Measurements from ENCODE around the gene RAB29. TPM values are rescaled to one million over a fixed set of nuclear protein-coding genes. Genes with fewer than 3 reads are reported as not detected.

RAB29 gene
- total and polyA plus RNA-seq, 9 of the 15 experiments (the other 6 are each of a cell fraction or from before 2014, with no cell fraction given) = 6.3 to 17.6 (median 8.0) TPM

DNA sequence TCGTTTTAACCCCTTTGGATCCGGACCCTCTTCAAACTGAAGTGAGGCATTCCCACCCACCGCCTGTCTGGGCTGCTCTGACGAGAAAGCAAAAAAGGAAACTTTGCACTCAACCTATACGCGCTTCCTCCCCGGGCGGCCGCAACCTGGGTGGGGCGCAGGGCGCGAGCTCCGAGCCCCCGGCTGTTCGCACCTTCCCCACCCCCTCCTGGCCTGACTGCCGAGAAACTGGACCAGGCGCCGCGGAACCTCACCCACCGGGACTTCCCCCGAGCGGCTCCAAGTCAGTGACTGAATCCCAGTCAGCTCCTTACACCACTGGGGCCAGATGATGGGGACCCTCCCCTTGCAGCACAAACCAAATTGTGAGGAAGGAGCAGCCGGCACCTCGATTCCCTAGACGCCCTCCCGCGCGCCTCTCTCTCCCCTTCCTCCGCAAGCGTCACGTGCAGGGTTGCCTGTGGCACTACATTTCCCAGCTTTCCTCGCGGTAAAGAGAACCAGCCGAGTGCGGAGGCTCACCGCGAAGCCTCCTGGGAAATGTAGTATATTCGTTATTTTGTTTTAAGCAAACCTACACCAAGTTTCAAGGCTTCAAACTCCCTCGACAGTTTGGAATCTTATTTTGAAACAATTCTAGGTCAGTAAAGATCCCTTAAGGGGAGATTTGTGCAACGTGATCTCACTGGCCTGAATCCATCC is at the start of gene RAB29 (continued):
- TF ChIP-seq, protein P1, sequence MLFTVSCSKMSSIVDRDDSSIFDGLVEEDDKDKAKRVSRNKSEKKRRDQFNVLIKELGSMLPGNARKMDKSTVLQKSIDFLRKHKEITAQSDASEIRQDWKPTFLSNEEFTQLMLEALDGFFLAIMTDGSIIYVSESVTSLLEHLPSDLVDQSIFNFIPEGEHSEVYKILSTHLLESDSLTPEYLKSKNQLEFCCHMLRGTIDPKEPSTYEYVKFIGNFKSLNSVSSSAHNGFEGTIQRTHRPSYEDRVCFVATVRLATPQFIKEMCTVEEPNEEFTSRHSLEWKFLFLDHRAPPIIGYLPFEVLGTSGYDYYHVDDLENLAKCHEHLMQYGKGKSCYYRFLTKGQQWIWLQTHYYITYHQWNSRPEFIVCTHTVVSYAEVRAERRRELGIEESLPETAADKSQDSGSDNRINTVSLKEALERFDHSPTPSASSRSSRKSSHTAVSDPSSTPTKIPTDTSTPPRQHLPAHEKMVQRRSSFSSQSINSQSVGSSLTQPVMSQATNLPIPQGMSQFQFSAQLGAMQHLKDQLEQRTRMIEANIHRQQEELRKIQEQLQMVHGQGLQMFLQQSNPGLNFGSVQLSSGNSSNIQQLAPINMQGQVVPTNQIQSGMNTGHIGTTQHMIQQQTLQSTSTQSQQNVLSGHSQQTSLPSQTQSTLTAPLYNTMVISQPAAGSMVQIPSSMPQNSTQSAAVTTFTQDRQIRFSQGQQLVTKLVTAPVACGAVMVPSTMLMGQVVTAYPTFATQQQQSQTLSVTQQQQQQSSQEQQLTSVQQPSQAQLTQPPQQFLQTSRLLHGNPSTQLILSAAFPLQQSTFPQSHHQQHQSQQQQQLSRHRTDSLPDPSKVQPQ (CRISPR knock-in tag; IDR thresholded peaks at IDR 0.05; ENCODE audit: borderline replicate concordance) = no peak
- TF ChIP-seq ZNF347 (CRISPR knock-in tag; IDR thresholded peaks at IDR 0.05; ENCODE audit: low read depth) = no peak
- peak; percentile 75; the same call in 1 of the 2 replicates for TF ChIP-seq BACH1 (tag; IDR thresholded peaks at IDR 0.05)
- TF ChIP-seq ZNF707 (CRISPR knock-in tag; conservative IDR thresholded peaks at IDR 0.05) = no peak; the same call in 1 of the 2 replicates
- TF ChIP-seq, protein P2, sequence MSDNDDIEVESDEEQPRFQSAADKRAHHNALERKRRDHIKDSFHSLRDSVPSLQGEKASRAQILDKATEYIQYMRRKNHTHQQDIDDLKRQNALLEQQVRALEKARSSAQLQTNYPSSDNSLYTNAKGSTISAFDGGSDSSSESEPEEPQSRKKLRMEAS (CRISPR knock-in tag; IDR thresholded peaks at IDR 0.05) = peak; percentile 74
- TF ChIP-seq ZBTB7A (IDR thresholded peaks at IDR 0.05; ENCODE audit: borderline replicate concordance, control insufficient read depth, low read depth, low read length) = peak; percentile 75; the same call in 1 of the 2 replicates
- TF ChIP-seq RBM15 (IDR thresholded peaks at IDR 0.05; ENCODE audit: insufficient read depth, low read length) = no peak
- no peak for TF ChIP-seq CHD1 (IDR thresholded peaks at IDR 0.05; ENCODE audit: low read length)
- TF ChIP-seq YBX1 (IDR thresholded peaks at IDR 0.05) = no peak
- TF ChIP-seq, protein P3, sequence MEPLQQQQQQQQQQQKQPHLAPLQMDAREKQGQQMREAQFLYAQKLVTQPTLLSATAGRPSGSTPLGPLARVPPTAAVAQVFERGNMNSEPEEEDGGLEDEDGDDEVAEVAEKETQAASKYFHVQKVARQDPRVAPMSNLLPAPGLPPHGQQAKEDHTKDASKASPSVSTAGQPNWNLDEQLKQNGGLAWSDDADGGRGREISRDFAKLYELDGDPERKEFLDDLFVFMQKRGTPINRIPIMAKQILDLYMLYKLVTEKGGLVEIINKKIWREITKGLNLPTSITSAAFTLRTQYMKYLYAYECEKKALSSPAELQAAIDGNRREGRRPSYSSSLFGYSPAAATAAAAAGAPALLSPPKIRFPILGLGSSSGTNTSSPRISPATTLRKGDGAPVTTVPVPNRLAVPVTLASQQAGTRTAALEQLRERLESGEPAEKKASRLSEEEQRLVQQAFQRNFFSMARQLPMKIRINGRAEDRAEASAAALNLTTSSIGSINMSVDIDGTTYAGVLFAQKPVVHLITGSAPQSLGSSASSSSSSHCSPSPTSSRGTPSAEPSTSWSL (CRISPR knock-in tag; IDR thresholded peaks at IDR 0.05; ENCODE audit: borderline replicate concordance) = 0 out of 2 replicates have a peak, but pooled peaks have one; percentile 13
- TF ChIP-seq ZNF121 (CRISPR knock-in tag; conservative IDR thresholded peaks at IDR 0.05) = no peak
- TF ChIP-seq PTBP1 (IDR thresholded peaks at IDR 0.05; ENCODE audit: low read depth, low read length) = no peak
- TF ChIP-seq NR2C2 (CRISPR knock-in tag; IDR thresholded peaks at IDR 0.05) = no peak
- peak; percentile 82 for TF ChIP-seq NR2C2 (tag; IDR thresholded peaks at IDR 0.05)
- TF ChIP-seq MTA1 (IDR thresholded peaks at IDR 0.05; ENCODE audit: borderline replicate concordance) = peak; percentile 25; the same call in 1 of the 2 replicates
- TF ChIP-seq ZNF780A (CRISPR knock-in tag; IDR thresholded peaks at IDR 0.05) = no peak
- no peak for TF ChIP-seq HOXB6 (CRISPR knock-in tag; IDR thresholded peaks at IDR 0.05; ENCODE audit: borderline replicate concordance)
- TF ChIP-seq HMG20A (CRISPR knock-in tag; conservative IDR thresholded peaks at IDR 0.05) = no peak
- TF ChIP-seq SMARCC2 (IDR thresholded peaks at IDR 0.05; ENCODE audit: low read depth) = 0 out of 2 replicates have a peak, but pooled peaks have one; percentile 47
- 0 out of 2 replicates have a peak, but pooled peaks have one; percentile 8 for TF ChIP-seq ZNF134 (CRISPR knock-in tag; conservative IDR thresholded peaks at IDR 0.05)
- no peak for TF ChIP-seq CEBPB (tag; IDR thresholded peaks at IDR 0.05)
- TF ChIP-seq, protein P4, sequence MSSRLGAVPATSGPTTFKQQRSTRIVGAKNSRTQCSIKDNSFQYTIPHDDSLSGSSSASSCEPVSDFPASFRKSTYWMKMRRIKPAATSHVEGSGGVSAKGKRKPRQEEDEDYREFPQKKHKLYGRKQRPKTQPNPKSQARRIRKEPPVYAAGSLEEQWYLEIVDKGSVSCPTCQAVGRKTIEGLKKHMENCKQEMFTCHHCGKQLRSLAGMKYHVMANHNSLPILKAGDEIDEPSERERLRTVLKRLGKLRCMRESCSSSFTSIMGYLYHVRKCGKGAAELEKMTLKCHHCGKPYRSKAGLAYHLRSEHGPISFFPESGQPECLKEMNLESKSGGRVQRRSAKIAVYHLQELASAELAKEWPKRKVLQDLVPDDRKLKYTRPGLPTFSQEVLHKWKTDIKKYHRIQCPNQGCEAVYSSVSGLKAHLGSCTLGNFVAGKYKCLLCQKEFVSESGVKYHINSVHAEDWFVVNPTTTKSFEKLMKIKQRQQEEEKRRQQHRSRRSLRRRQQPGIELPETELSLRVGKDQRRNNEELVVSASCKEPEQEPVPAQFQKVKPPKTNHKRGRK (tag; IDR thresholded peaks at IDR 0.05) = no peak
- no peak for TF ChIP-seq FOXA1 (IDR thresholded peaks at IDR 0.05; ENCODE audit: borderline replicate concordance)
- TF ChIP-seq POLR2AphosphoS2 (IDR thresholded peaks at IDR 0.05; ENCODE audit: low read length) = no peak

Measured in K562 (cell line).